ENCODE results near the gene SNRNP25. TPM values are rescaled to one million over a fixed set of nuclear protein-coding genes. Genes with fewer than 3 reads are reported as not detected.

SNRNP25 gene
- total RNA-seq, 4 donors from 2014 or later = 22.0 to 33.6 (median 25.7) TPM

GRCh38 chr16:47234-47633 is 6.4 kb upstream of the SNRNP25 start:
- no peak for DNase-seq (ENCODE audit: extremely low spot score)
- H3K4me1 ChIP-seq = peaks cover 0 to 18% (median 13%) of the 10 kb centered on the region in 4 donors
- H3K9me3 ChIP-seq = no peaks in the 10 kb centered on the region
- TF ChIP-seq POLR2AphosphoS5 (IDR thresholded peaks at IDR 0.05) = no peak
- TF ChIP-seq POLR2A (IDR thresholded peaks at IDR 0.05; ENCODE audit: low read depth) = no peak
- TF ChIP-seq CTCF (IDR thresholded peaks at IDR 0.05) = no peak
- TF ChIP-seq EP300 (IDR thresholded peaks at IDR 0.05) = no peak
- H3K27ac ChIP-seq (replicated peaks in 1 of 4) = no peak overlapping the region
- H3K27me3 ChIP-seq = no peaks in the 10 kb centered on the region
- 93% methylated on average over 7 of the region's 7 CpGs for WGBS
- intact Hi-C loops (cut with DNase I) = no loop called here
- peaks cover 0 to 68% (median 43%) of the 10 kb centered on the region in 4 donors for H3K36me3 ChIP-seq
- H3K4me3 ChIP-seq = no peak overlapping the region

GRCh38 chr16:50769-51591 is 2.6 kb upstream of the SNRNP25 start:
- H3K36me3 ChIP-seq = peaks cover 5 to 45% (median 36%) of the 10 kb centered on the region in 4 donors
- H3K4me1 ChIP-seq = peaks cover 7 to 39% (median 30%) of the 10 kb centered on the region in 4 donors
- no peak overlapping the region for H3K4me3 ChIP-seq
- no peak for TF ChIP-seq EP300 (IDR thresholded peaks at IDR 0.05)
- no peak for TF ChIP-seq POLR2A (IDR thresholded peaks at IDR 0.05; ENCODE audit: low read depth)
- no peak for TF ChIP-seq POLR2AphosphoS5 (IDR thresholded peaks at IDR 0.05)
- no peak for TF ChIP-seq CTCF (IDR thresholded peaks at IDR 0.05)
- 96% methylated on average over 15 of the region's 15 CpGs for WGBS
- H3K9me3 ChIP-seq = no peaks in the 10 kb centered on the region
- no peak for DNase-seq (ENCODE audit: extremely low spot score)
- H3K27me3 ChIP-seq = no peaks in the 10 kb centered on the region
- intact Hi-C loops (cut with DNase I) = no loop called here
- H3K27ac ChIP-seq (replicated peaks in 1 of 4) = no peak overlapping the region

DNA sequence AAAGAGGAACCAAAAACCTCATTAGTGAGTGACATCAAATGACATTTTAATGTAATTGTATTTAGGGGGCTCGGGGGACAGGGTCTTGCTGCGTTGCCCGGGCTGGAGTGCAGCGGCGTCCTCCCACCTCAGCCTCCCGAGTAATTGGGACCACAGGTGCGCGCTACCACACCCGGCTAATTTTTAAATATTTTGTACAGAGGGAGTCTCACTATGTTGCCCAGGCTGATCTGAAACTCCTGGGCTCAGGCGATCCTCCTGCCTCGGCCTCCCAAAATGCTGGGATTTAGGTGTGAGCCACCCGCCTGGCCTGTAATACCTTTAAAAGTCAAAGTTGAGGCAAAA is 581 bp downstream of the SNRNP25 start:
- Histone ChIP-seq H3K4me3 (peak overlapping the region; percentile 71 to 97 (median 87)), H3K36me3 (peaks cover 30 to 56% (median 50%) of the 10 kb centered on the region in 4 donors), H3K9me3 (no peaks in the 10 kb centered on the region), H3K27me3 (no peaks in the 10 kb centered on the region), H3K4me1 (peaks cover 7 to 45% (median 30%) of the 10 kb centered on the region in 4 donors), H3K27ac (replicated peaks in 1 of 4) (peak overlapping the region; percentile 76 to 90 (median 79))
- no peak for DNase-seq (ENCODE audit: extremely low spot score)
- WGBS = 55% methylated on average over 11 of the region's 12 CpGs
- intact Hi-C loops (cut with DNase I) = no loop called here
- TF ChIP-seq CTCF (IDR thresholded peaks at IDR 0.05) (no peak), POLR2A (IDR thresholded peaks at IDR 0.05; ENCODE audit: low read depth) (no peak), EP300 (IDR thresholded peaks at IDR 0.05) (no peak), POLR2AphosphoS5 (IDR thresholded peaks at IDR 0.05) (no peak)

- DNase-seq (ENCODE audit: extremely low spot score) = no peak
- TF ChIP-seq POLR2AphosphoS5 (IDR thresholded peaks at IDR 0.05) (no peak), CTCF (IDR thresholded peaks at IDR 0.05) (no peak), POLR2A (IDR thresholded peaks at IDR 0.05; ENCODE audit: low read depth) (no peak), EP300 (IDR thresholded peaks at IDR 0.05) (no peak)
- no peaks in the 10 kb centered on the region for H3K9me3 ChIP-seq
- H3K4me3 ChIP-seq = no peak overlapping the region
- intact Hi-C loops (cut with DNase I) = no loop called here
- peaks cover 7 to 42% (median 30%) of the 10 kb centered on the region in 4 donors for H3K4me1 ChIP-seq
- no peaks in the 10 kb centered on the region for H3K27me3 ChIP-seq
- H3K36me3 ChIP-seq = peaks cover 36 to 60% (median 58%) of the 10 kb centered on the region in 4 donors
- H3K27ac ChIP-seq (replicated peaks in 1 of 4) = no peak overlapping the region
- 96% methylated on average over 3 of the region's 11 CpGs for WGBS
Observed at GRCh38 chr16:55571-56136, 2.0 kb downstream of the SNRNP25 start.

All from esophagus muscularis mucosa (tissue), 4 donors.